Measurements from ENCODE around the gene KLK8. TPM values are rescaled to one million over a fixed set of nuclear protein-coding genes. Genes with fewer than 3 reads are reported as not detected.

The KLK8 gene
- total RNA-seq, 1 experiment from 2014 or later, result not detected

DNA sequence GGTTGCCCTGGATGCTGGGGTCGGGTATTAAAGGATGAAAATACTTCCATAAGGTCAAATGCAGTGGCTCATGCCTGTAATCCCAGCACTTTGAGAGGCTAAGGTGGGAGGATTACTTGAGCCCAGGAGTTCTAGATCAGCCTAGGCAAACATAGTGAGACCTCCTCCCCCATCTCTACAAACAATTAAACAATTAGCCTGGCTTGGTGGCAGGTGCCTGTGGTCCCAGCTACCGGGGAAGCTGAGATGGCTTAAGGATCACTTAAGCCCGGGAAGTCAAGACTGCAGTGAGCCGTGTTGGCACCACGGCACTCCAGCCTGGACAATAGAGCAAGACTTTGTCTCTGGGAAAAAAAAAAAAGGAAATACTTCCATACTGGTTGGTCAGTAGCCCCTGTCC lies 23.5 kb upstream of the KLK8 start:
- peaks cover 74% of the 10 kb centered on the region for H3K27me3 ChIP-seq (replicated peaks; ENCODE audit: insufficient read depth, low read depth, low read length, poor library complexity)
- H3K27ac ChIP-seq (ENCODE audit: low read depth, low read length, poor library complexity, severe bottlenecking), result no peak overlapping the region
- H3K4me1 ChIP-seq (ENCODE audit: insufficient read depth, low read length, poor library complexity, severe bottlenecking), result no peaks in the 10 kb centered on the region
- no peak for DNase-seq (ENCODE audit: low spot score)
- POLR2A ChIA-PET (ENCODE audit: low non-redundant PET), result no interaction called here
- BruUV-seq (replicated peaks), result no TSS peak
- H3K9me3 ChIP-seq (ENCODE audit: low read depth, low read length, poor library complexity, severe bottlenecking), result no peaks in the 10 kb centered on the region
- H3K36me3 ChIP-seq (ENCODE audit: insufficient read depth, low read length, poor library complexity, severe bottlenecking), result no peaks in the 10 kb centered on the region
- no peak overlapping the region for H3K4me3 ChIP-seq (ENCODE audit: low read depth, low read length, poor library complexity, severe bottlenecking)
- intact Hi-C loops (cut with micrococcal nuclease; ENCODE audit: unreplicated experiment), result no loop called here
- TF ChIP-seq, protein P1, sequence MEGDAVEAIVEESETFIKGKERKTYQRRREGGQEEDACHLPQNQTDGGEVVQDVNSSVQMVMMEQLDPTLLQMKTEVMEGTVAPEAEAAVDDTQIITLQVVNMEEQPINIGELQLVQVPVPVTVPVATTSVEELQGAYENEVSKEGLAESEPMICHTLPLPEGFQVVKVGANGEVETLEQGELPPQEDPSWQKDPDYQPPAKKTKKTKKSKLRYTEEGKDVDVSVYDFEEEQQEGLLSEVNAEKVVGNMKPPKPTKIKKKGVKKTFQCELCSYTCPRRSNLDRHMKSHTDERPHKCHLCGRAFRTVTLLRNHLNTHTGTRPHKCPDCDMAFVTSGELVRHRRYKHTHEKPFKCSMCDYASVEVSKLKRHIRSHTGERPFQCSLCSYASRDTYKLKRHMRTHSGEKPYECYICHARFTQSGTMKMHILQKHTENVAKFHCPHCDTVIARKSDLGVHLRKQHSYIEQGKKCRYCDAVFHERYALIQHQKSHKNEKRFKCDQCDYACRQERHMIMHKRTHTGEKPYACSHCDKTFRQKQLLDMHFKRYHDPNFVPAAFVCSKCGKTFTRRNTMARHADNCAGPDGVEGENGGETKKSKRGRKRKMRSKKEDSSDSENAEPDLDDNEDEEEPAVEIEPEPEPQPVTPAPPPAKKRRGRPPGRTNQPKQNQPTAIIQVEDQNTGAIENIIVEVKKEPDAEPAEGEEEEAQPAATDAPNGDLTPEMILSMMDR (conservative IDR thresholded peaks at IDR 0.05; ENCODE audit: low read depth, low read length), result no peak
- CTCF ChIA-PET, result no interaction called here

DNA sequence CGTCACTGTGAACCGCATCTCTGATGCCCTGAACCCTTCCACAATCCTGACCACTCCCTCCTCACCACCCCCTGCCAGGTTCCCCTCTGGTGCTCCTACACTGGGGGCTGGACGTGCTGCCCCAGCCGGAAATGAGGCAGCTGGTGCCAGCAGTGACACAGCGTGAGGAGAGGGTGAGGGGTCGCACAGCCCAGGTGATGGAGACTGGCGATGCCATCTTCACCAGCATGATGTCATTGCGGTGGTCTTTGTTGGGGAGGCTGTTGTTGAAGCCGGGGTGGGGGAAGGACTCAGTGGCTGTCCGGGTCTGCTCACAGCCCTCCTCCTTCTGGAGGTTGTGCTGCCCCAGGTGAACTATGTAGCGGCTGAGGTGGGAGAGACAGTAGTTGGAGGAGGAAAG lies 22.5 kb upstream of the KLK8 start:
- POLR2A ChIA-PET (ENCODE audit: low non-redundant PET), result no interaction called here
- CTCF ChIA-PET, result no interaction called here
- Histone ChIP-seq H3K4me3 (ENCODE audit: low read depth, low read length, poor library complexity, severe bottlenecking) (no peak overlapping the region), H3K27me3 (replicated peaks; ENCODE audit: insufficient read depth, low read depth, low read length, poor library complexity) (peaks cover 83% of the 10 kb centered on the region), H3K36me3 (ENCODE audit: insufficient read depth, low read length, poor library complexity, severe bottlenecking) (no peaks in the 10 kb centered on the region), H3K9me3 (ENCODE audit: low read depth, low read length, poor library complexity, severe bottlenecking) (no peaks in the 10 kb centered on the region), H3K27ac (ENCODE audit: low read depth, low read length, poor library complexity, severe bottlenecking) (no peak overlapping the region), H3K4me1 (ENCODE audit: insufficient read depth, low read length, poor library complexity, severe bottlenecking) (no peaks in the 10 kb centered on the region)
- intact Hi-C loops (cut with micrococcal nuclease; ENCODE audit: unreplicated experiment), result no loop called here
- TF ChIP-seq, protein P1 (conservative IDR thresholded peaks at IDR 0.05; ENCODE audit: low read depth, low read length), result no peak
- TF ChIP-seq EZH2 (IDR thresholded peaks at IDR 0.05; ENCODE audit: borderline replicate concordance, low read depth, low read length, poor library complexity, severe bottlenecking), result no peak
- no peak for DNase-seq (ENCODE audit: low spot score)
- BruUV-seq (replicated peaks), result no TSS peak

DNA sequence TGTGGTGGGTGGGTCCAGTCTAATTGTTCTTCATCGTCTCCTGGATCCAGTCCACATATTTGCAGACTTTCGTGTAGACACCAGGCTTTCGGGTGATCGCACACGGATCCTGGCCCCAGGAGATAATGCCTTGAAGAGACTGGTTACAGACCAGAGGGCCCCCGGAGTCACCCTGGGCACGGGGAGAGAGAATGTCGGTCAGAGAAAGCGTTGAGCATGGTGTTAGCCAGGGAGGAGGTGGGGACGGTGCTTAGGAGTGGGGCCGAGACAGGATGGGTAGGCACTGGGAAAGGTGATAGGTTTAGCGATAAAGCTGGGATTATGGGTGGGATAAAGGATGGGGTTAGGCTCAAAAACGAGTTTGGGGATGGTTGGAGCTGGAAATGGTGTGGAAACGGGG lies 21.1 kb upstream of the KLK8 start:
- H3K27me3 ChIP-seq (replicated peaks; ENCODE audit: insufficient read depth, low read depth, low read length, poor library complexity), result peaks cover 91% of the 10 kb centered on the region
- H3K36me3 ChIP-seq (ENCODE audit: insufficient read depth, low read length, poor library complexity, severe bottlenecking), result no peaks in the 10 kb centered on the region
- H3K4me1 ChIP-seq (ENCODE audit: insufficient read depth, low read length, poor library complexity, severe bottlenecking), result no peaks in the 10 kb centered on the region
- no peak for DNase-seq (ENCODE audit: low spot score)
- intact Hi-C loops (cut with micrococcal nuclease; ENCODE audit: unreplicated experiment), result no loop called here
- no TSS peak for BruUV-seq (replicated peaks)
- TF ChIP-seq EZH2 (IDR thresholded peaks at IDR 0.05; ENCODE audit: borderline replicate concordance, low read depth, low read length, poor library complexity, severe bottlenecking), result peak; percentile 30
- TF ChIP-seq, protein P1 (conservative IDR thresholded peaks at IDR 0.05; ENCODE audit: low read depth, low read length), result no peak
- POLR2A ChIA-PET (ENCODE audit: low non-redundant PET), result no interaction called here
- no peak overlapping the region for H3K4me3 ChIP-seq (ENCODE audit: low read depth, low read length, poor library complexity, severe bottlenecking)
- CTCF ChIA-PET, result no interaction called here
- H3K9me3 ChIP-seq (ENCODE audit: low read depth, low read length, poor library complexity, severe bottlenecking), result no peaks in the 10 kb centered on the region
- H3K27ac ChIP-seq (ENCODE audit: low read depth, low read length, poor library complexity, severe bottlenecking), result no peak overlapping the region
